ENCODE data around the gene FHOD3. TPM values are rescaled to one million over a fixed set of nuclear protein-coding genes. Genes with fewer than 3 reads are reported as not detected.

FHOD3 gene
- total RNA-seq, 2 experiments from 2014 or later: not detected

GRCh38 chr18:36476433-36476832 lies 178.9 kb downstream of the FHOD3 start:
- Mint-ChIP-seq H3K4me1 (peaks cover 3% of the 10 kb centered on the region), H3K9me3 (no peaks in the 10 kb centered on the region), H3K36me3 (no peaks in the 10 kb centered on the region), H3K27ac (no peak overlapping the region), H3K27me3 (peaks cover 18% of the 10 kb centered on the region), H3K4me3 (no peak overlapping the region)
- DNase-seq: no peak

GRCh38 chr18:36477776-36478175 lies 180.3 kb downstream of the FHOD3 start:
- Mint-ChIP-seq H3K27ac (no peak overlapping the region), H3K4me3 (no peak overlapping the region), H3K4me1 (peaks cover 3% of the 10 kb centered on the region), H3K36me3 (no peaks in the 10 kb centered on the region), H3K27me3 (peaks cover 10% of the 10 kb centered on the region), H3K9me3 (no peaks in the 10 kb centered on the region)
- no peak for DNase-seq

GRCh38 chr18:36481201-36481657 lies 183.7 kb downstream of the FHOD3 start:
- no peak for DNase-seq

GRCh38 chr18:36481935-36482334 lies 184.4 kb downstream of the FHOD3 start:
- DNase-seq: no peak
- no peaks in the 10 kb centered on the region for H3K9me3 Mint-ChIP-seq
- H3K27me3 Mint-ChIP-seq: peaks cover 7% of the 10 kb centered on the region
- no peak overlapping the region for H3K27ac Mint-ChIP-seq
- no peaks in the 10 kb centered on the region for H3K36me3 Mint-ChIP-seq
- H3K4me3 Mint-ChIP-seq: no peak overlapping the region
- H3K4me1 Mint-ChIP-seq: no peaks in the 10 kb centered on the region

More at GRCh38 chr18:36481201-36481657, 183.7 kb downstream of the FHOD3 start:
- H3K36me3 Mint-ChIP-seq: no peaks in the 10 kb centered on the region
- H3K9me3 Mint-ChIP-seq: no peaks in the 10 kb centered on the region
- H3K27me3 Mint-ChIP-seq: peaks cover 7% of the 10 kb centered on the region
- no peak overlapping the region for H3K4me3 Mint-ChIP-seq
- no peak overlapping the region for H3K27ac Mint-ChIP-seq
- H3K4me1 Mint-ChIP-seq: no peaks in the 10 kb centered on the region

GRCh38 chr18:36484591-36484990 lies 187.1 kb downstream of the FHOD3 start:
- Mint-ChIP-seq H3K4me3 (no peak overlapping the region), H3K4me1 (no peaks in the 10 kb centered on the region), H3K36me3 (no peaks in the 10 kb centered on the region), H3K27me3 (peaks cover 10% of the 10 kb centered on the region), H3K9me3 (no peaks in the 10 kb centered on the region), H3K27ac (no peak overlapping the region)
- DNase-seq: no peak

- Mint-ChIP-seq H3K4me3 (no peak overlapping the region), H3K4me1 (no peaks in the 10 kb centered on the region)
- DNase-seq: no peak
Measured at GRCh38 chr18:36485772-36486171, 188.3 kb downstream of the FHOD3 start.

GRCh38 chr18:36488131-36488530 lies 190.6 kb downstream of the FHOD3 start:
- Mint-ChIP-seq H3K4me1 (no peaks in the 10 kb centered on the region), H3K4me3 (no peak overlapping the region), H3K27ac (no peak overlapping the region), H3K36me3 (no peaks in the 10 kb centered on the region), H3K9me3 (no peaks in the 10 kb centered on the region), H3K27me3 (peaks cover 9% of the 10 kb centered on the region)
- no peak for DNase-seq

More at GRCh38 chr18:36485772-36486171, 188.3 kb downstream of the FHOD3 start:
- Mint-ChIP-seq H3K27ac (no peak overlapping the region), H3K27me3 (peaks cover 10% of the 10 kb centered on the region), H3K36me3 (no peaks in the 10 kb centered on the region), H3K9me3 (no peaks in the 10 kb centered on the region)

- Mint-ChIP-seq H3K4me3 (no peak overlapping the region), H3K9me3 (no peaks in the 10 kb centered on the region), H3K36me3 (no peaks in the 10 kb centered on the region), H3K4me1 (peaks cover under 1% of the 10 kb centered on the region), H3K27me3 (peaks cover 12% of the 10 kb centered on the region), H3K27ac (no peak overlapping the region)
- no peak for DNase-seq
Measured at GRCh38 chr18:36490897-36491296, 193.4 kb downstream of the FHOD3 start.

- Mint-ChIP-seq H3K9me3 (no peaks in the 10 kb centered on the region), H3K4me1 (peaks cover 5% of the 10 kb centered on the region), H3K36me3 (no peaks in the 10 kb centered on the region), H3K4me3 (no peak overlapping the region), H3K27me3 (peaks cover 18% of the 10 kb centered on the region), H3K27ac (no peak overlapping the region)
- DNase-seq: no peak
Measured at GRCh38 chr18:36492604-36493329, 195.3 kb downstream of the FHOD3 start.

GRCh38 chr18:36493349-36494159 lies 196.0 kb downstream of the FHOD3 start:
- Mint-ChIP-seq H3K27me3 (peaks cover 16% of the 10 kb centered on the region), H3K27ac (no peak overlapping the region), H3K36me3 (no peaks in the 10 kb centered on the region), H3K4me3 (no peak overlapping the region), H3K9me3 (no peaks in the 10 kb centered on the region), H3K4me1 (peaks cover 5% of the 10 kb centered on the region)
- DNase-seq: no peak

- no peak overlapping the region for H3K4me3 Mint-ChIP-seq
- no peaks in the 10 kb centered on the region for H3K9me3 Mint-ChIP-seq
- H3K27me3 Mint-ChIP-seq: peaks cover 11% of the 10 kb centered on the region
- DNase-seq: no peak
- no peaks in the 10 kb centered on the region for H3K36me3 Mint-ChIP-seq
- no peak overlapping the region for H3K27ac Mint-ChIP-seq
- peaks cover 5% of the 10 kb centered on the region for H3K4me1 Mint-ChIP-seq
Measured at GRCh38 chr18:36494160-36494437, 196.6 kb downstream of the FHOD3 start.

GRCh38 chr18:36496022-36496421 lies 198.5 kb downstream of the FHOD3 start:
- no peaks in the 10 kb centered on the region for H3K36me3 Mint-ChIP-seq
- H3K27ac Mint-ChIP-seq: no peak overlapping the region
- no peaks in the 10 kb centered on the region for H3K9me3 Mint-ChIP-seq
- no peak overlapping the region for H3K4me3 Mint-ChIP-seq
- peaks cover 5% of the 10 kb centered on the region for H3K4me1 Mint-ChIP-seq
- DNase-seq: peak; percentile 6
- H3K27me3 Mint-ChIP-seq: peaks cover 17% of the 10 kb centered on the region

GRCh38 chr18:36499938-36500337 lies 202.4 kb downstream of the FHOD3 start:
- no peaks in the 10 kb centered on the region for H3K36me3 Mint-ChIP-seq
- no peaks in the 10 kb centered on the region for H3K9me3 Mint-ChIP-seq
- no peak for DNase-seq
- no peak overlapping the region for H3K27ac Mint-ChIP-seq
- peaks cover 17% of the 10 kb centered on the region for H3K27me3 Mint-ChIP-seq
- no peak overlapping the region for H3K4me3 Mint-ChIP-seq
- H3K4me1 Mint-ChIP-seq: peaks cover 5% of the 10 kb centered on the region

- H3K9me3 Mint-ChIP-seq: no peaks in the 10 kb centered on the region
- H3K27ac Mint-ChIP-seq: no peak overlapping the region
- H3K27me3 Mint-ChIP-seq: peaks cover 11% of the 10 kb centered on the region
- DNase-seq: no peak
- H3K36me3 Mint-ChIP-seq: no peaks in the 10 kb centered on the region
- no peak overlapping the region for H3K4me3 Mint-ChIP-seq
- peaks cover 3% of the 10 kb centered on the region for H3K4me1 Mint-ChIP-seq
Measured at GRCh38 chr18:36501100-36501499, 203.6 kb downstream of the FHOD3 start.

- H3K27ac Mint-ChIP-seq: no peak overlapping the region
- peaks cover 7% of the 10 kb centered on the region for H3K27me3 Mint-ChIP-seq
- no peaks in the 10 kb centered on the region for H3K36me3 Mint-ChIP-seq
- no peak for DNase-seq
- no peaks in the 10 kb centered on the region for H3K4me1 Mint-ChIP-seq
- no peak overlapping the region for H3K4me3 Mint-ChIP-seq
- H3K9me3 Mint-ChIP-seq: no peaks in the 10 kb centered on the region
Measured at GRCh38 chr18:36503477-36503876, 206.0 kb downstream of the FHOD3 start.

- no peak for DNase-seq
- Mint-ChIP-seq H3K4me3 (no peak overlapping the region), H3K27ac (no peak overlapping the region), H3K36me3 (no peaks in the 10 kb centered on the region), H3K27me3 (peaks cover 3% of the 10 kb centered on the region), H3K4me1 (no peaks in the 10 kb centered on the region), H3K9me3 (no peaks in the 10 kb centered on the region)
Measured at GRCh38 chr18:36504928-36505327, 207.4 kb downstream of the FHOD3 start.
